ENCODE data around the gene OR2AG1.

Gene OR2AG1

GRCh38 chr11:6782720-6783119 is at the start of gene OR2AG1:
TSS of gene OR2AG1 (plus strand) at chr11:6783020. CDS start at chr11:6785038, 2,018 bp downstream.
- DNase-seq (ENCODE audit: low spot score): no peak

GRCh38 chr11:6733326-6734275 is 49.2 kb upstream of the OR2AG1 start:
- no peak for DNase-seq (ENCODE audit: low spot score)

- DNase-seq (ENCODE audit: low spot score): no peak
Observed at GRCh38 chr11:6734616-6735015, 48.2 kb upstream of the OR2AG1 start.

GRCh38 chr11:6735306-6735705 is 47.5 kb upstream of the OR2AG1 start:
- DNase-seq (ENCODE audit: low spot score): no peak

GRCh38 chr11:6736495-6737121 is 46.2 kb upstream of the OR2AG1 start:
- no peak for DNase-seq (ENCODE audit: low spot score)

- no peak for DNase-seq (ENCODE audit: low spot score)
Observed at GRCh38 chr11:6737872-6738466, 44.9 kb upstream of the OR2AG1 start.

GRCh38 chr11:6738590-6738989 is 44.2 kb upstream of the OR2AG1 start:
- DNase-seq (ENCODE audit: low spot score): no peak

GRCh38 chr11:6742260-6742659 is 40.6 kb upstream of the OR2AG1 start:
- no peak for DNase-seq (ENCODE audit: low spot score)

GRCh38 chr11:6745018-6745417 is 37.8 kb upstream of the OR2AG1 start:
- DNase-seq (ENCODE audit: low spot score): no peak

- no peak for DNase-seq (ENCODE audit: low spot score)
Observed at GRCh38 chr11:6745465-6746015, 37.3 kb upstream of the OR2AG1 start.

- no peak for DNase-seq (ENCODE audit: low spot score)
Observed at GRCh38 chr11:6746086-6746618, 36.7 kb upstream of the OR2AG1 start.

GRCh38 chr11:6746626-6747025 is 36.2 kb upstream of the OR2AG1 start:
- no peak for DNase-seq (ENCODE audit: low spot score)

GRCh38 chr11:6747097-6747668 is 35.6 kb upstream of the OR2AG1 start:
- DNase-seq (ENCODE audit: low spot score): no peak

- DNase-seq (ENCODE audit: low spot score): peak; percentile 52
Observed at GRCh38 chr11:6755303-6755952, 27.4 kb upstream of the OR2AG1 start.

- no peak for DNase-seq (ENCODE audit: low spot score)
Observed at GRCh38 chr11:6755953-6756347, 26.9 kb upstream of the OR2AG1 start.

GRCh38 chr11:6757373-6757967 is 25.4 kb upstream of the OR2AG1 start:
- peak; percentile 52 for DNase-seq (ENCODE audit: low spot score)

GRCh38 chr11:6771926-6772893 is 10.6 kb upstream of the OR2AG1 start, which contains the start of gene OR2AG2:
TSS of gene OR2AG2 (minus strand) at chr11:6771976. CDS start at chr11:6768957, 3,019 bp downstream.
- no peak for DNase-seq (ENCODE audit: low spot score)

GRCh38 chr11:6778518-6778917 is 4.3 kb upstream of the OR2AG1 start:
- DNase-seq (ENCODE audit: low spot score): no peak

- no peak for DNase-seq (ENCODE audit: low spot score)
Observed at GRCh38 chr11:6780829-6781228, 2.0 kb upstream of the OR2AG1 start.

- DNase-seq (ENCODE audit: low spot score): no peak
Observed at GRCh38 chr11:6790546-6790945, 7.7 kb downstream of the OR2AG1 start.

All from ecto neural progenitor cell (in vitro differentiated cells).